A549 (cell line): ENCODE measurements around the gene KCNJ6.

ENCODE experiments used
- ATOH8 ChIP-seq: fragments of 250-450 bp; sonication (Bioruptor Pico); IDR thresholded peaks from 2 replicates; pipeline ENCODE4 v1.5.0; 2020; ENCODE audit warnings: low read depth, mild to moderate bottlenecking, moderate library complexity
- CBX8 ChIP-seq: fragments of 200-600 bp; sonication (generic); IDR thresholded peaks from 2 replicates; pipeline ENCODE4 v1.6.1; 2016
- CHD2 ChIP-seq: fragments of 150-350 bp; IDR thresholded peaks from 2 replicates; pipeline ENCODE4 v1.6.1; 2014; ENCODE audit warnings: low read length; ENCODE audit not compliant: partially characterized antibody
- CTCF ChIP-seq: fragments of >200 bp; sonication (Bioruptor Twin); formaldehyde crosslinking; IDR thresholded peaks from 3 replicates; pipeline ENCODE4 v1.5.1; 2016
- FOSB ChIP-seq: fragments of 250-450 bp; sonication (Bioruptor Pico); IDR thresholded peaks from 2 replicates; pipeline ENCODE4 v1.5.0; 2020; ENCODE audit warnings: mild to moderate bottlenecking, moderate library complexity
- MAX ChIP-seq: IDR thresholded peaks from 2 replicates; pipeline ENCODE4 v1.6.1; 2012
- MAZ ChIP-seq: fragments of 150-350 bp; IDR thresholded peaks from 2 replicates; pipeline ENCODE4 v1.6.1; 2014; ENCODE audit warnings: antibody characterized with exemption, low read depth, low read length, borderline replicate concordance
- POLR2A ChIP-seq: IDR thresholded peaks from 2 replicates; pipeline ENCODE4 v1.6.1; 2012; ENCODE audit warnings: mild to moderate bottlenecking, low read length
- RCOR1 ChIP-seq: fragments of 150-350 bp; IDR thresholded peaks from 2 replicates; pipeline ENCODE4 v1.6.1; 2014; ENCODE audit warnings: antibody characterized with exemption, low read length, low read depth
- REST ChIP-seq: fragments of 200-600 bp; sonication (generic); IDR thresholded peaks from 2 replicates; pipeline ENCODE4 v1.6.1; 2016; ENCODE audit warnings: antibody characterized with exemption, mild to moderate bottlenecking, moderate library complexity
- SREBF2 ChIP-seq: fragments of 450-650 bp; IDR thresholded peaks from 2 replicates; pipeline ENCODE4 v1.6.1; 2014; ENCODE audit warnings: mild to moderate bottlenecking, moderate library complexity
- USF2 ChIP-seq: fragments of 450-650 bp; IDR thresholded peaks from 2 replicates; pipeline ENCODE4 v1.6.1; 2014; ENCODE audit warnings: antibody characterized with exemption

- no peak for TF ChIP-seq RCOR1
- TF ChIP-seq REST = no peak
- no peak for TF ChIP-seq FOSB (CRISPR knock-in tag)
- TF ChIP-seq POLR2A = no peak
- no peak for TF ChIP-seq ATOH8 (CRISPR knock-in tag)
- no peak for TF ChIP-seq USF2
- no peak for TF ChIP-seq MAZ
- no peak for TF ChIP-seq CTCF
- no peak for TF ChIP-seq CBX8
- TF ChIP-seq MAX = no peak
- TF ChIP-seq CHD2 = no peak
- no peak for TF ChIP-seq SREBF2
Measured at GRCh38 chr21:37645848-37646247, 270.4 kb downstream of the KCNJ6 start.
